Lower leg skin (tissue), 3 donors: Measurements from ENCODE around the gene PLCB1.

ENCODE experiments used
- POLR2A ChIP-seq, 2 donors: fragments of 450-650 bp; IDR thresholded peaks; one replicate each; pipeline ENCODE4 v1.6.1; 2016 to 2017; ENCODE audit warnings: antibody characterized with exemption in 2 of 2, mild to moderate bottlenecking in 1 of 2, moderate library complexity in 1 of 2
- TF ChIP-seq, protein P1 (sequence below), 3 donors: fragments of 450-650 bp; IDR thresholded peaks; one replicate each; pipeline ENCODE4 v1.5.1; 2016; ENCODE audit warnings: antibody characterized with exemption in 3 of 3, mild to moderate bottlenecking in 3 of 3, moderate library complexity in 2 of 3

DNA sequence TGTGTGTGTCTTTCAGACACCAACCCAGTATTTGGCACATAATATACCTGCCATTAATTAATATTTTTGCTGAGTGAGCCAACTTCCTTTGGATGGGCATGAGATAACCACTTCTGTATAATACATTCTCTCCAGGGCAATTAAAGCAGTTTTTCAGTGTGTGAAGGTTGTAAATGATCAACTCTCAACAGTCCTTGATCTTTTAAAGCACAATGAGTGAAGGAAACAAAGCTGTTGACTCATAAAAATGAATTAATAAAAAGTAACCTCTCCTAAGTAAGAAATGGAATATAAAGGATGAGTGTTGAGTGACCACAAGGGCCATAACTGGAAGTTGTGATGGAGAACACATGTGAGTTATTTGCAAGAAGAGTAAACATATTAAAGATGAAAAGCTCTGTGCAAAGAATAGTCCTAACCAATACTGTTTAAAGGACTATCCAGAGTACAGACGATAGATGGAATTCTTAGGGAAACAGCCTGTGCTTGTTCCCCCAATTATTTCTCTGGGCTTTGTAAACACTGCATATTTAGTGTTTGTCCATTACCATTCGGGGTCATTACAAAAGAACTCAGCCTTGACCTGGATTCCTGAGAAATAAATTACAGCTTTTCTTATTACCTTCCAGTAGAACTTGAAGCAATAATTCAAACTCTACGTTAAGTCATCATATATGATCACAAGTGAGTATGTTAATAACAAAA, 446.2 kb downstream of the PLCB1 start:
- TF ChIP-seq, protein P1, sequence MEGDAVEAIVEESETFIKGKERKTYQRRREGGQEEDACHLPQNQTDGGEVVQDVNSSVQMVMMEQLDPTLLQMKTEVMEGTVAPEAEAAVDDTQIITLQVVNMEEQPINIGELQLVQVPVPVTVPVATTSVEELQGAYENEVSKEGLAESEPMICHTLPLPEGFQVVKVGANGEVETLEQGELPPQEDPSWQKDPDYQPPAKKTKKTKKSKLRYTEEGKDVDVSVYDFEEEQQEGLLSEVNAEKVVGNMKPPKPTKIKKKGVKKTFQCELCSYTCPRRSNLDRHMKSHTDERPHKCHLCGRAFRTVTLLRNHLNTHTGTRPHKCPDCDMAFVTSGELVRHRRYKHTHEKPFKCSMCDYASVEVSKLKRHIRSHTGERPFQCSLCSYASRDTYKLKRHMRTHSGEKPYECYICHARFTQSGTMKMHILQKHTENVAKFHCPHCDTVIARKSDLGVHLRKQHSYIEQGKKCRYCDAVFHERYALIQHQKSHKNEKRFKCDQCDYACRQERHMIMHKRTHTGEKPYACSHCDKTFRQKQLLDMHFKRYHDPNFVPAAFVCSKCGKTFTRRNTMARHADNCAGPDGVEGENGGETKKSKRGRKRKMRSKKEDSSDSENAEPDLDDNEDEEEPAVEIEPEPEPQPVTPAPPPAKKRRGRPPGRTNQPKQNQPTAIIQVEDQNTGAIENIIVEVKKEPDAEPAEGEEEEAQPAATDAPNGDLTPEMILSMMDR (IDR thresholded peaks at IDR 0.05), result no peak
- TF ChIP-seq POLR2A (IDR thresholded peaks at IDR 0.05), result no peak
